SK-N-DZ (cell line): Measurements from ENCODE around the gene MAP3K20.

Source experiments
- DNase-seq: peaks from one replicate; pipeline ENCODE4 v3.0.0-alpha.2; 2015; ENCODE audit warnings: low spot score

MAP3K20 gene

DNA sequence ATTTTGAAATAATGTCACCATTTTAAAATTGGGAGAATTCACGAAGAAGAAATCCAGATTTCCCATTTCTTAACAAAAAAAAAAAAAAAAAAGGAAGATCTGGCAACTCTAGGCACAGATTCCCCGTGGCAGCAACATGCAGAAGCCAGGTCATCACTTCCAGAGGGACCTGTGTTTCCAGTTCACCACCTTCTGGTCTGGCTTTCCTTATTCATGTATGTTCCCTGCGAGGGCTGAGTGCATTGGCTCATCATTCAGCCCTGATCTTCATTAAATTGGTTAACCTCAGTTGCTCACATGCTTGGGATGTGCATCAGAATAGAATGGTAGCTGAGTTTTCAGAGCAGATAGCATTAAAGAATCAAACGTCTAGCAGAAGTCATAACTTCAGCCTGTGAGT, 25.0 kb upstream of the MAP3K20 start:
- no peak for DNase-seq

DNA sequence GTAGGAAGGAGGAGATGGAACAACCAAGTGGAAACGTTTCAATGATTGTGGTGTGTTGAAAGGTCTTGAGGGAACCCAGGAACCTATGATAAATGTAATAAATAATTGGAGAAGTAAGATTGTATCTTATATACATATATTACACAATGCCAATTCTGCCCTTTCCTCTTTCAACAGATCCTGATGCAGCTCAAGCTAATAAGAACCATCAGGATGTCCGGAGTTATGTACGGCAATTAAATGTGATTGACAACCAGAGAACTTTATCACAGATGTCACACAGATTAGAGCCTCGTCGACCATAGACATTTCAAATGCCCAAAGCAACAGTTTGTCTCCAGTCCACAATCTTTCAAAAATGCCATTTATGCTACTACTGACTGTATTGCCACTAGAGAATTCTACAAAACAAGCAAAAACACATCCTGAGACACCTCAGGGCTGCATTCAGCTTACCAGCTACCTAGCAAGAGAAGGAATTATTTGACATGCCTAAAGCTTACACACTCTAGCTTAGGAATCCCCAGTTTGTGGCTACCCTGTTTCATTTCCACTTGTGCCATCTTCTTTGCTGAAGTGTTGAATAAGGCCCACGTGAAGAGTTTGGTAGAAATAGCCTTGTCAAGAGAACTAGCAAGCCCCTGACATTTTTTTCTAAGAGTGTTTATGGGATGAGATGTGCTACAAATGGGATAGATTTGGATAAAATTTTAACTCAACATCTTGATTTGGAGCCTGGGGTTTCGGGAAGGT, 24.0 kb upstream of the MAP3K20 start:
- DNase-seq, result no peak

DNA sequence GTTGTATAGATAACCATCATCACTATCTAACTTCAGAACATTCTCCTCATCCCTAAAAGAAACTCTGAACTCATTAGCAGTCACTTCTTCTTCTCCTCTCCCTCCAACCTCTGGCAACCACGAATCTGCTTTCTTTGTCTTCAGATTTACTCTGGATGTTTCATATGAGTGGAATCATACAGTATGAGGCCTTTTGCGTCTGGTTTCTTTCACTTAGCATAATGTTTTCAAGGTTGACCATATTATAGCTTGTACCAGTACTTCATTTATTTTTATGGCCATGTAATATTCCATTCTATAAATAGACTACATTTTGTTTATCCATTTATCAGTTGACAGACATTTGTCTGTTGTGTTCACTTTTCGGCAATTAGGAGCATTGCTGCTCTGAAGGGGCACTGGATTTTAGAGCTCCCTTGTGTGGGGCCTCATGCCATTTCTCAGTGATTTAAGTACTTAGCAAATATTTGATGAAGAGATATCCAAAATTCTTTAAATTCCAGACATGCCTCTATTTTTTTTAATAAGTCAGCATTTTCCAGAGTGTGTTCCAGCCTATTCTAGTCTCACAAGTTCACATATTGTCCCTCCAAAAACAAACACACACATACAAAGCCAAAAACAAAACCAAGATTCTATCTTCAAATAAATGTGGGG, 22.5 kb upstream of the MAP3K20 start:
- DNase-seq, result no peak

DNA sequence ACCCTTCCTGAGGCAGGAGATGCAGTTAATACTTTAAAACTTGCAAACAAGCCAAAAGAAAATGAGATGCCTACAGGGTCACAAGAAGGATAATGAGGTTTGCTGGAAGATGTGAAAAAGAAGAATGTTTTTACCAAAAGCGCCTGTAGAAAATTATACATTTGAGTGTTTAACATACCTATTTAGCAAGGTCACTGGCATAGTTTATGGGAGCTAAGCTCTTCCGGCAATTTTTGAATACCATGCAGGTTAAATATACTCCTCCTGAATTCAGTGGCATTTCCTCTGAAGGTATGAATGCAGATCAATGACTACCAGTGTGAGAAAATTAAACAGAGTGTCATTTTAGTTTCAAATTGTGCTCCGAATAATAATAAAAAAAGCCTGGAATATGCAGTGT, 21.2 kb upstream of the MAP3K20 start:
- DNase-seq, result no peak

DNA sequence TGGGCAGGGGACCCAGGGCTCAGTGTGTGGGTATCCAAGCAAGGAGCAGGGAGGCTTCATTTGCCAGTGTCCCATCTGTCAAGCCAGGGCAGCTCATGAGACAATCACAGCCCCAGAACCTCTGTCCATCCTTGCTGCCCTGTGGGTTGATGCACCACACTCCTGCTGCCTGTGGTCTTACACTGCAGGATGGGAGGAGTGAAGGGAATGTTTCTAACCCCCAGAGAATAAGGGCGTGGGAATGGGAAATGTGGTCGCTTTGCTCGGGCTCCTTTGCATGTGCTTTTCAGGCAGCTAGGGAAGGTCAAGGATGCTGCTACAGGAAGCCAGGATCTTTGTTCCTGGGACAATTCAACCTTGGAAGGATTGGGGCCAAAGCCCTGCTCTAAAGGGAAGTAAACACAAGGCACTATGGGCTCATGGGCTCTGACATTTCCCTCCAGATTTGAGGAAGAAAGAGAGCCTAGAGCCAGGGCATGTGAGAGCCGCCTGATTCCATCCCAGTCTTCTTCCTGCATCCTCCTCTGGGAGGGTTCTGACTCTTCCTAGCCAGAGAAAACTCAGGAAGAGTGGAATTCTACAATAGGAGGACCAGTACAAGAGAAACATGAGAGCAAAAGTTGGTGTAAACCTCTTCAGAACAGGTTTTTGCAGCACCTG, 18.8 kb upstream of the MAP3K20 start:
- no peak for DNase-seq

- DNase-seq, result no peak
These were observed 17.5 kb upstream of the MAP3K20 start for GRCh38 chr2:173058097-173058496.

GRCh38 chr2:173058673-173059072, 17.0 kb upstream of the MAP3K20 start:
- no peak for DNase-seq

DNA sequence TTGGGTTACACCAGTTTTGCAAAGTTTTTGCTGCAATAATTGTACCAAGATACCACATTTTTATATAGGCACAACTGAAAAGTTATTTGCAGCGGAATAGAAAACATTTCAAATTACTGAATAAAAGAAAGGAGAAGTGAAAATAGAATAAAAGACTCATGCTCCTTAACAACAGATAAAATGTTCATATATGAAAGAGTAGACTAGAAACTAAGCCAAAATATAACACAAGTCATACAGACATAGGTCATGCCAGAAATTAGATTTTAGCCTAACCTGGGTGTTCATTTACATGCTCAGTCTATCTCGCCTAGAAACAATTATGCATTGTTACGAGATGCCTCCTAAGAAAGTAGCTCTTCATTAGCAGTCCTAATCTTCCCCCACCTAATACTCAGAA, 16.4 kb upstream of the MAP3K20 start:
- no peak for DNase-seq

- no peak for DNase-seq
These were observed 15.6 kb upstream of the MAP3K20 start for GRCh38 chr2:173059971-173060461.

DNA sequence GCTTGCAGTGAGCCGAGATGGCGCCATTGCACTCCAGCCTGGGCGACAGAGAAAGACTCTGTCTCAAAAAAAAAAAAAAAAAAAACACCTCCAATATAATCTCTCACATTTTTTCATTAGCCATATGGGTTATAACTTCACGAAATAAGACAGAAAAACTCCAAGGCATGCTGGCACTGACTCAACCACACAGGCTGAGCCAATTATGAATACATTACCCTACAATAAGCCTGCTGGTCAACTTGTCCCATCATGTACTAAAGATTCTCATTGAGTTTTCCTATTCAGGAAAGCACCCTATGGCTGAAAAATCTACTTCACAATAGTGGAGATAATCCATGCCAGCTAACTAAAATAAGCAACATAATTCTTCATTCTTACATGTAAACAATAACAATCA, 12.8 kb upstream of the MAP3K20 start:
- no peak for DNase-seq

DNA sequence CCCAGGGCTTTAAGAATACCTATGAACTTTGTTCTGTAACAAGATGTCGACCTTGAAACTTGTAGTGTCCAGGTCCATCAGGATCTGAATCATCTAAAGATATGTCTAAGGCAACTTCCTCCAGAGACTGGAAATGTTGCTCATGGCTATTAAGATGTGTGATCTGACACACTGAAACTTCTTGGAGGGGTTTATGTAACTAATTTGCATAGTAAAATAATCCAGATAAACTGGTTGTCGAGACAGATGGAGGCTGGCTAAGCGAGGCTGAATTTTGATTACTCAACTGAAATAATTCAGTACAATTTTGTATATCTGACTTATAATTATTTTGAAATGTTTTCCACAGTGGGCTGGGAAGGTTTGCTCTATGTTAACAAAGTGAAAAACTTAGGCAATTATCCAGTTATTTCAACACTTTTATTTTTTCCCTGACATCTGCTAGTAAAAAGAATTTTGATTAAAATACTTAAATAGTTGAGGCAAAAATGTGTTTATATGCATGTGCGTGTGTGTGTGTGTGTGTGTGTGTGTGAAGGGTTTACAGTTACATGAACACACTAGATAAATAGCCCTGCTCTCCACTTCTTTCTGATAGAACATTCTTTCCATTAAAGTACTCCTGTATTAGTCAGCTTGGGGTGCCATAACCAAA, 11.4 kb upstream of the MAP3K20 start:
- DNase-seq, result no peak

DNA sequence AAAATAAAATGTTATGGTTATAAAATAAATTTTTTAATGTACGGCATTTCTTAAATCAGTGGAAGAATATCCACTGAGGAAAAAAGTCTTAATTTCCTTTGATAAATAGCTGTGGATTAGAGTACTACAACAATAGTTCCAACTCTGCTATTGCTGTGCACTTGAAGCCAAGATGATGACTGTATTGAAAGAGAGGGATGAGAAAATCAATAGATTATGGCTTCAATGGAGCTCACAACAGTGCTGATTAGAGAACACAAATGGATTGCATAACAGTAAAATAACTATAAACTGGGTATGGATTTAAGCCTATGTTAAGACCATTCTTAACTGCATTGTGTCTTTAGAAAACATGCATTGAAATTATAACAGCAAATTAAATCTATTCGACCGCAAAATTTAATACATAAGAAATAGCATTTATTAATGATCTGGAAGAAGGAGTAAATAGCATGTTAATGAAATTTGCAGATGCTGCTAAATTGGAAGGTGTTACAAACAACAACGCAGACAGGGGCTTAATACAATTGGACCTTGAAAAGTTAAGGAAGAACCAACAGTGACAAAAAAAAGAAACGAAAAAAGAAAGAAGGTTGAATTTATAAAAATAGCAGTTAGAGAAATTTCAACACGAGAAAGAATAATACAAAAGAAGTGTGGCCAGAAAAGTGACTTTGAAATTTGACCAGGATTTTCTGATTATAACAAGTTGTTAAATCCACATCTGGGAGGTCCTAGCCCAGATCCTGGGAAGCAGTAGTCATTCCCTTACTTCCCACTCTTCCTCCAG, 8.6 kb upstream of the MAP3K20 start:
- no peak for DNase-seq

- DNase-seq, result peak; percentile 21
These were observed 428 bp upstream of the MAP3K20 start for GRCh38 chr2:173075056-173075780.

DNA sequence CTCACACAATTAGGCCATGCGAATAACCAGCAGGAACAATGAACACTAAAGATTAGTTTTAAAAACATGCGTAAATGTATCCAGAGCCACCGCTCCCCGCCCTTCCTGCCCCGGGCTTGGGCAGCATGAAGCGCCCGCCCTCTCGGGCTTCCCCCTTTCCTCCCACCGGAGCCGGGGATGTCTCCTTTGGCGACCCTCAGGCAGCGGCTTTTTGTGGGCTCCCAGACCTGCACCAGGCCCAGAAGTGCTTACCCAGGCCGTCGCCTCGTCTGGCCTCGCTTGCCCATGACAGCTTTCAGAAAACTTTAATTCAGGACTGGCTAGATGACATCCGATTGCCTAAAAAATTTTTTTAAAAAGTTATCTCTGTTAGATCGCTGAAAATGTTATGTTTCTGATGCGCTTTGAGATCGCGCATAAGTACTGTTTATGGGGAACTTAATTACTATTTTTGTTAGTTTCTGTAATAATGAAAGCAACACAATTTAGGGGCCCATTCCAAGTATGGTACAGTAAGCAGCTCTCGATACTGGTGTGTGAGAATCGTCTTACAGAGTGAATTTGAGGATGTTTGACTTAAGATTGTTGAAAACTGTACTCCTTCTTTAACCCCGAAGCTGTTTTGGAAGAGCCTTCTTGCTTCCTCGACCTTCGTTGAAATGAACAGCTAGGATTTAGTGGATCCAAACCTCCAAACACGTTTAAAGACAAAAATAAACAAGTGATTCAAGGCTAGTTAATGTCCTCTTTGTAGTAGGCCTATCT, 1.1 kb downstream of the MAP3K20 start:
- DNase-seq, result peak; percentile 49

- no peak for DNase-seq
These were observed 2.0 kb downstream of the MAP3K20 start for GRCh38 chr2:173077506-173078177.

DNA sequence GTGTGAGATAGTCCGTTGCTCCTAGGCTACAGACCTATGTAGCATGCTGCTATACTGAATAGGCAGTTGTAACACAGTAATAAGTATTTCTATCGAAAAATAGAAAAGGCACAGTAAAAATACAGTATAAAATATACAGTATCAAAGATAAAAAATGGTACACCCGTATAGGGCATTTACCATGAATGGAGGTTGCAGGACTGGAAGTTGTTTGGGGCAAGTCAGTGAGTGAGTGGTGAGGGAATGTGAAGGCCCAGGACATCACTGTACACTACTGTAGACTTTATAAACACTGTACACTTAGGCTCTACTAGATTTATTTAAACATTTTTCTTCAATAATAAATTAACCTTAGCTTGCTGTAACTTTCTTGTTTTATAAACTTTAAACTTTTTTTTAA, 3.5 kb downstream of the MAP3K20 start:
- no peak for DNase-seq

DNA sequence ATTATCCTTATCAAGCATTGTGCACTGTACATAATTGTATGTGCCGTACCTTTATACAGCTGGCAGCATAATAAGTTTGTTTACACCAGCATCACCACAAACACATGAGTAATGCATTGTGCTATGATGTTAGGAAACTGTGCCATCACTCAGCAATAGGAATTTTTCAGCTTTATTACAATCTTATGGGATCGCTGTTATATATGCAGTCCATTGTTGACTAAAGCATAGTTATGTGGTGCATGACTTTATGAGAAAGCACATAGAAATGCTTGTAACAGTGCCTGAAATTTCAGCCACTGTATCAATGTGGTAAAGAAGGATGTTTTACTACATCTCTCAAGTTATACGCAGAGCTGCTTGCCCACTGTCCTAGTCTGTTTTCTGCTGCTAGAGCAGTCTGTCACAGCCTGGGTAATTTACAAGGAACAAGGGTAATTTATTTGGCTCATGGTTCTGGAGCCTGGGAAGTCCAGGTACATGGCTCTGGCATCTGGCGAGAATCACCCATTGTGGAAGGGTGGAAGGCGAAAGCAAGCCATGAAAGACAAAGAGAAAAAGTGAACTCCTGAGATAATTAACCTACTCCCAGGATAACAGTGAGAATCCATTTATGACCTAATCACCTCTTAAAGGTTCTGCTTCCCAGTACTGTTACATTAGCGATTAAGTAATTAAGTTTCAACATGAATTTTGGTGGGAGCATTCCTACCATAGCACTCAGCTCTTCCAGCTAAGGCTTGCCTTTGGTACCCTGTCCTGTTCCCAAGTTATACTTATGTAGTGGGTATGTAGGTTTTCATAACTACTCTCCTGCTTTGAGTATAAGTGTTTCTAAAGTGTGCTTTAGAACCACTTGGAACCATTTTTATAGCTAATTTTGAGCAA, 4.6 kb downstream of the MAP3K20 start:
- DNase-seq, result no peak

GRCh38 chr2:173086518-173087213, 11.0 kb downstream of the MAP3K20 start:
- no peak for DNase-seq
